ENCODE measurements around the gene COX4I2.
"Not testable (repeated sequence)": the region's sequence is repeated elsewhere in the genome, so short reads cannot be mapped to it uniquely, and the experiment has no call there.

The COX4I2 gene

GRCh38 chr20:31637660-31638059 lies at the start of gene COX4I2:
COX4I2 (plus strand) TSS chr20:31637912; CDS start chr20:31639018, 1,106 bp downstream.
- DNase-seq = no peak

GRCh38 chr20:31590717-31591225 lies 46.9 kb upstream of the COX4I2 start:
- no peak for DNase-seq

- DNase-seq = peak; percentile 64
These were observed 44.3 kb upstream of the COX4I2 start for GRCh38 chr20:31593221-31594001.

GRCh38 chr20:31594002-31594557 lies 43.6 kb upstream of the COX4I2 start:
- DNase-seq = no peak

GRCh38 chr20:31594558-31595379 lies 42.9 kb upstream of the COX4I2 start:
- DNase-seq = no peak

- no peak for DNase-seq
These were observed 42.4 kb upstream of the COX4I2 start for GRCh38 chr20:31595380-31595653.

DNA sequence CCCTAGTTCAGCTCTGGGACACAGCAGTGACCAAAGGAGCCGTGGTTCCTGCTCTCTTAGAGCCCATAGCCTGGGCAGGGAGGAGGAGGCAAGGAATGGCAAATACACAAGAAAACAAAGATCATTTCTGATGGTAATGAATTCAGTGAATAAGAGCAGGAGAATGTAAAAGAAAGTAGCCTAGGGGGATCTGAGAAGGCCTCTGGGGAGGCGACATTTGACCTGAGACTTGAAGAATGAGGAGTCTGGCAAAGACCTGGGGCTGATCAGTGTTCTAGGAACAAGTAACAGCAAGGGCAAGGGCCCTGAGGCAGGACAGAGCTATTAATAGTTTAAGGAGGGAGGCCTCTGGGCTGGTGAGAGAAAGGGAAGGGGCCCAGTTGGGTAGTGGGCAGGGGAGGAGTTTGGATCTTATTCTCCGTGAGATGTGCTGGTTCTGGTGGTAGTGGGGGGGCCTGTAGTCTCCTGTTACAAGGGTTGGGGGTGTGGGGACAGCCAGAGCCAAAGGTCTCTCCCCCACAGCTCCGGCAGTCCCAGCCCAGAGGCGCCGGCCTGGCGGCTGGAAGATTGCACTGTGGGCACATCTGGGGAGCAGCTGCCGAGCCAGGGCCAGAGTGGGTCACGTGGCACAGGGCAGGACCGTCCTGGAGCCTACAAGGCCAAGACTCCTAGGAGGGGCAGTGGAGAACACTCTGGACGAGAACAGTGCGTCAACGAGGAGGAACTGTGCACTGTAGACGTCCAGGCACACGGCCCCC lies 41.9 kb upstream of the COX4I2 start:
- DNase-seq = no peak

- not testable (repeated sequence) for DNase-seq
These were observed 41.3 kb upstream of the COX4I2 start for GRCh38 chr20:31596412-31596715.

- DNase-seq = no peak
These were observed 40.8 kb upstream of the COX4I2 start for GRCh38 chr20:31596831-31597480.

DNA sequence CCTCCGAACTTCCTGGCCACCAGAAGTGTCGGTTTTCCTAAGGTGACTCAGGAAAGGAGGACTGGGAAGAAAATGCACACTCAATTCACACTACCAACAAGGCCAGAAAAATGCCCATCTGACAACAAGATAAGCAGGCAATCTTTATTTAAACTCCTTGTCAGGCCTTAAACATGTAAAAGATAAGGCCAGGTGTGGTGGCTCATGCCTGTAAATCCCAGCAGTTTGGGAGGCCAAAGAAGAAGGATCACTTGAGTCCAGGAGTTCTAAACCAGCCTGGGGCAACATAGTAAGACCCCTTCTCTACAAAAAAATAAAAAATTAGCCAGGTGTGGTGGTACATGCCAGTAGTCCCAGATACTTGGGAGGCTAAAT lies 40.2 kb upstream of the COX4I2 start:
- no peak for DNase-seq

- DNase-seq = no peak
These were observed 35.3 kb upstream of the COX4I2 start for GRCh38 chr20:31602431-31602778.

DNA sequence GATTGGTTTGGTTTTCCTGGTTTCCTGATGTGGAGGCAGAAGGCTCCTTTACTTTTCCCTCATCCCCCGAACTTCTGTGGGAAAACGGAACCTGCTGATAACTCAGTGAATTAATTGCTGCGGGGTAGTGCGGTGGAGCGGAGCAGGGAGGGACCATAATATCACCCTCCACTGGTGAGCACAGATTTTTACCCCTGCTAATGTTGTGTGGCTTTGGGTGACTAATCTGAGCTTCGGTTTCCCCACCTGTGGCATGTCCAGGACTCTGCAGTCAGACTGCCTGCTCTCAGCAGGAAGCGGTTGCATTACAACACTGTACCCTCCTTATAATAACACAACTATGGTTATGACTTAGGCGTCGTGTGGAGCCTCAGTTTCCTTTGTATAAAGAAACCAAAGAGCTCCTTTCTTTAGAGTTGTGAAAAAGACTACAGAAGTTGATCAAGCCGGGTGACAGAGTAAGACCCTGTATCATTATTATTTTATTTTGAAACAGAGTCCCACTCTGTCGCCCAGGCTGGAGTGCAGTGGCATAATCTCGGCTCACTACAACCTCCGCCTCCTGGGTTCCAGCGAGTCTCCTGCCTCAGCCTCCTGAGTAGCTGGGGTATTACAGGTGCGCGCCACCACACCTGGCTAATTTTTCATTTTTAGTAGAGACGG lies 34.8 kb upstream of the COX4I2 start:
- DNase-seq = peak; percentile 70

DNA sequence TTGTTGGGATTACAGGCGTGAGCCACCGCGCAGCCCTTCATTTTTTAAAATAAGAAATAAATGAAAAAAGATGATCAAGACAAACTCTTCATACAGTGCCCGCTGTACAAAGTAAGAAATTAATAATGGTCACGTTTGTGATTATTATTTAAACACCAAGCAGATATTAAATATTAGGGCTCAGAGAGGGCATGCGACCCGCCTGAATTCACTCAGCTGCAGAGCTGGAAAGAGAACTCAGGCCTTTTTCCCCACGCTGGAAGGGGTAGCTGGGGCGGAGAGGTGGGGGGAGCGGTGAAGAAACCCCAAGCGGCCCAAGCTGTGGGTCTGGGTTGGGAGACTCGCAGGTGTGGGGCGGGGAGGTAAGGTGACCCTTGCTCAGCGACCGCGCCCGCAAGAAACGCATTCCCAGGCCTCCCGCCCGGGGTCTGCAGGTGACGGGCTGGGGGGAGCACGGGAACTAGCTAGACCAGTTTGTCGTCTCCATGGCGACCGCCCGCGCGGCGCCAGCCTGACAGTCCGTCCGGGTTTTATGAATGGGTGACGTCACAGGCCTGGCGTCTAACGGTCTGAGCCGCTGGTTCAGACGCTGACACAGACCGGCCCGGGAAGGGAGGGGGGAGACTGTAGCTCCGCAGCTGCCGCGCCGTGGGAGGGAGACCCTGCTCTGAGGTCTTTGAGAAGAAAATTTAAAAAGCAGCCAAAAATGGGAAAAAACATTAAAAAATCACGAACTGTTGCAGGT lies 33.7 kb upstream of the COX4I2 start:
- peak; percentile 78 for DNase-seq

DNA sequence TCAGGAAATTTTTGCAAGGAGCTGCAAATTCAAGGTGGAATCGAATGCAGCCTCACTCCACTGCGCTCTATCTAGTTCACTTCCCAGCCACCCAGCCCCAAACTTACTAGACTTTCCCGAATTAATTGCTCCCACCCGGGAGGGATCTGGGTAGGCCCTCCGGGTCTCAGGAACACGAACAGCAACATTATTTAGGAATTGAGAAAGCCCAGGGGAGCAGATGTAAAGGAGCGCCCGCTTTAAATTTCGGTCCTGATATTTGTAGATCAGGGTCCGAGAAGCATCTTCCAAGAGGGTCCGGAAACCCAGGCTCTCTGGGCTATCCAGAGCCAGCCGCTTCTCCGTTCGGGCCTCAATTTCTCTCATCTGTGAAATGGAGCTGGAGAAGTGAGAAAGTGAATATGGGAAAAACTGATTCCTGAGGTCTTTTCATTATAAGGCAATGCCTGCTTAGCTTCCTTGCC lies 33.1 kb upstream of the COX4I2 start:
- DNase-seq = no peak

GRCh38 chr20:31605031-31605901 lies 32.4 kb upstream of the COX4I2 start, which contains the start of gene ID1:
ID1 (plus strand) TSS chr20:31605289; CDS start chr20:31605388, 99 bp downstream.
- peak; percentile 84 for DNase-seq

- DNase-seq = no peak
These were observed 31.6 kb upstream of the COX4I2 start for GRCh38 chr20:31605902-31606803.

DNA sequence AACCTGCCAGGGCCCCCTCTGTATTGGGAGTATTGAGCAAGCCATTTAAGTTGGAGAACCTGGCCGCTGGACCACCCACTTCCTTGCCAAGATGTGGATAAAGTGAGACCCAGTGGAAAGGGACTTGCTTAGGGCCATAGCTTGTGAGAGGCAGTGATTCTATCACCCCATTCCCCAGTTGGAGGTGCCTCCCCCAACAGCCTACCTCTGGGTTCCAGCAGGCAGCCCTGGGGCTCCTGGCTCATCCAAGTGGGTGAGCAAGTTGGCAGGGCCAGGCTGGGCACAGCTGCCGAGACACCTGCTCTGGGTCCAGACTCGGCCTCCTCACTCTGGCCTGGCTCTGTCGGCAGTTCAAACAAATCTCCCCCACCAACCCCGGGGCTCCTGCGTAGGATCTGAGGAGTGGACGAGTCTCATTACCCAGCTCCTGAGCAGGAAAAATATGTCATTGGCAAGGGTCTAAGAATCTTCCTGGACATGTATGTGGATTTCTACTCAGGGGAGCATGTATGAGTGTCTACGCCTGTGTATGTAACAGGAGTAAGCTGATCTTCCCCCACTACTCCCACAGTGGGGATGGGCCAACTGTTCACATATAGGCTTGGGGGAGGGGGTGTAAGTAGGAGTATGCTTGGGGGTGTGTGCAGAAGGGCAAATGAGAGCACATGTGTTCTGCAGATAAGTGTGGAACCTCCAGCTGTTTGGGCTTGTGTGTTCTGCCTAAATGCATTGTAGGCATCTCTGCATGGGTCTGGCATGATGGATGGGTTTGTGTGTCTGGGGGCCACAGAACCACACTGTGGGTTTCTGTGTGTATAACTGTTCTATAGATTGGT lies 30.7 kb upstream of the COX4I2 start:
- DNase-seq = no peak

DNA sequence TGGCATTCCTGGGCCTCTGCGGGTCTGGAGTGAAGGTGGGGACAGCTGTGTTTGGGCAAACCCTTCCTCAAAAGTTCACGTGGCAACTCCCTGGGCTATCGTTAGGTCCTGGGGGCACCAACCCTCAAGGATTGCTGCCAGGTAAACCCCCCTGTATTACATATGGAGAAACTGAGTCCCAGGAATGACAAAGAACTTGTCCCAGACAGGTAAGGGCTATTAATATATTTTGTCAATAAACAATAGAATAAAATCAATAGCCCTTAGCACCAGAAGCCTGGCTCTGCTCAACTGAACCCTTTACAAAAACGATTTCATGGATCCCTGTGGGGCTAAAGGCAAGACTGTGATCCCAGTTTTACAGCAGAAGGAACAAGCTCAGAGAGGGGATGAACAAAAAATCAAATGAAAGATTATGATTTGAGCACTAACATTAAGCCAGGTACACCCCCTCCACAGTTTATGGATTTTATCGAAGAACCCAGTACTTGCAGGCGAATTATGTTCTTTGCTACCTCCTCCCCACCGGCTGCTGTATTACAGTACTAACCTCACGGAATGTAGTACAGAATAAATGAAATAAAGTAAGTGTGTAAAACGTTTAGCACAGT lies 30.0 kb upstream of the COX4I2 start:
- DNase-seq = no peak
